ENCODE measurements around the gene MAP3K20.

MAP3K20 gene

DNA sequence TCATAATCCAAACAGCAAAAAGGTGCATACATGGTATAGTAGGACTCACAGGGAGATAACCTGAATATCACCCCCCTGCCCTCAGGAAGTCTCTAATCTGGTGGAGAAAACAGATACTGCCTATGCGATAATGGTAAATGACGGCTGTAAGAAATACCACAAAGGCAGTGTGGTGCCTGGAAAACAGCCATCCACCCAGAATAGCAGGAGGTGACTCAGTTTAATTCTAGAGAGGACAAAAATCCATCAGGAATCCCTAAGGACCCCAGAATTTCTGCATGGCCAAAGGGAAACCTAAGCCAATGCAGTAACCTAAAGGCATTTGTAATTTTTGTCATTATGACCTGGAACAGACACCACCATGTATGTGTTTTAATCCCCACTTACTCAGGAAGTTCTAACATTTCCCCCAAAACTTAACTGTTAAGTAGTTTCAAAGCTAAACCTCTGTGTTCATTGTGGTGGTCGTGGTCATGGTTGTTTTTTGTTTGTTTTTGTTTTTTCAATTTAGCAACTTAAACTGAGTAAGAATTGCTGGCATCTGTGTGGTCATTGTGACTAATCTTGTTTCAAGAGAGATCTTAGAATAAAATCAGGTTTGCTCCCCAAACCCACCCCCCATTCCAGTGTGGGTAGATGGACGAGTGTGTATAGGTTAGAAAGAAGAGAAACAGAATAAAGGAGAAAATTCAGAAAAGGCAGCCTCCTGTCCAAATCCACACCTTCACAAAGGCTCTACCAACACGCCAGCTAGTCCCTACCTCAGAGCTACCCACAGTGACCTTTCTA is 157.5 kb downstream of the MAP3K20 start:
- Histone ChIP-seq H3K79me2 (ENCODE audit: insufficient read depth, low read length) (no peaks in the 10 kb centered on the region), H3K9me3 (ENCODE audit: insufficient read depth, low read length, severe bottlenecking) (no peaks in the 10 kb centered on the region), H3K27me3 (ENCODE audit: insufficient read depth, low read length, poor library complexity) (no peaks in the 10 kb centered on the region), H3K36me3 (ENCODE audit: insufficient read depth, low read length) (peaks cover 23% of the 10 kb centered on the region), H3K4me3 (ENCODE audit: low read depth in 1 of 2, low read length in 2 of 2) (no peak overlapping the region), H3K9ac (ENCODE audit: low read depth, low read length) (no peak overlapping the region), H4K20me1 (ENCODE audit: insufficient read depth, low read length) (no peaks in the 10 kb centered on the region), H3K4me2 (ENCODE audit: insufficient read depth, low read length) (no peak overlapping the region), H3K27ac (ENCODE audit: low read length) (no peak overlapping the region), H3K4me1 (ENCODE audit: insufficient read depth, low read length) (no peaks in the 10 kb centered on the region), H2AFZ (ENCODE audit: low read depth, low read length) (no peak overlapping the region)
- DNase-seq = no peak
- ATAC-seq (ENCODE audit: insufficient read depth, low read depth) = no peak
- no peak for TF ChIP-seq EZH2 (IDR thresholded peaks at IDR 0.05; ENCODE audit: borderline replicate concordance, low read depth, low read length, severe bottlenecking)
- TF ChIP-seq, protein P1, sequence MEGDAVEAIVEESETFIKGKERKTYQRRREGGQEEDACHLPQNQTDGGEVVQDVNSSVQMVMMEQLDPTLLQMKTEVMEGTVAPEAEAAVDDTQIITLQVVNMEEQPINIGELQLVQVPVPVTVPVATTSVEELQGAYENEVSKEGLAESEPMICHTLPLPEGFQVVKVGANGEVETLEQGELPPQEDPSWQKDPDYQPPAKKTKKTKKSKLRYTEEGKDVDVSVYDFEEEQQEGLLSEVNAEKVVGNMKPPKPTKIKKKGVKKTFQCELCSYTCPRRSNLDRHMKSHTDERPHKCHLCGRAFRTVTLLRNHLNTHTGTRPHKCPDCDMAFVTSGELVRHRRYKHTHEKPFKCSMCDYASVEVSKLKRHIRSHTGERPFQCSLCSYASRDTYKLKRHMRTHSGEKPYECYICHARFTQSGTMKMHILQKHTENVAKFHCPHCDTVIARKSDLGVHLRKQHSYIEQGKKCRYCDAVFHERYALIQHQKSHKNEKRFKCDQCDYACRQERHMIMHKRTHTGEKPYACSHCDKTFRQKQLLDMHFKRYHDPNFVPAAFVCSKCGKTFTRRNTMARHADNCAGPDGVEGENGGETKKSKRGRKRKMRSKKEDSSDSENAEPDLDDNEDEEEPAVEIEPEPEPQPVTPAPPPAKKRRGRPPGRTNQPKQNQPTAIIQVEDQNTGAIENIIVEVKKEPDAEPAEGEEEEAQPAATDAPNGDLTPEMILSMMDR (IDR thresholded peaks at IDR 0.05; ENCODE audit: borderline replicate concordance, extremely low read depth, low read length, poor library complexity, severe bottlenecking) = no peak

DNA sequence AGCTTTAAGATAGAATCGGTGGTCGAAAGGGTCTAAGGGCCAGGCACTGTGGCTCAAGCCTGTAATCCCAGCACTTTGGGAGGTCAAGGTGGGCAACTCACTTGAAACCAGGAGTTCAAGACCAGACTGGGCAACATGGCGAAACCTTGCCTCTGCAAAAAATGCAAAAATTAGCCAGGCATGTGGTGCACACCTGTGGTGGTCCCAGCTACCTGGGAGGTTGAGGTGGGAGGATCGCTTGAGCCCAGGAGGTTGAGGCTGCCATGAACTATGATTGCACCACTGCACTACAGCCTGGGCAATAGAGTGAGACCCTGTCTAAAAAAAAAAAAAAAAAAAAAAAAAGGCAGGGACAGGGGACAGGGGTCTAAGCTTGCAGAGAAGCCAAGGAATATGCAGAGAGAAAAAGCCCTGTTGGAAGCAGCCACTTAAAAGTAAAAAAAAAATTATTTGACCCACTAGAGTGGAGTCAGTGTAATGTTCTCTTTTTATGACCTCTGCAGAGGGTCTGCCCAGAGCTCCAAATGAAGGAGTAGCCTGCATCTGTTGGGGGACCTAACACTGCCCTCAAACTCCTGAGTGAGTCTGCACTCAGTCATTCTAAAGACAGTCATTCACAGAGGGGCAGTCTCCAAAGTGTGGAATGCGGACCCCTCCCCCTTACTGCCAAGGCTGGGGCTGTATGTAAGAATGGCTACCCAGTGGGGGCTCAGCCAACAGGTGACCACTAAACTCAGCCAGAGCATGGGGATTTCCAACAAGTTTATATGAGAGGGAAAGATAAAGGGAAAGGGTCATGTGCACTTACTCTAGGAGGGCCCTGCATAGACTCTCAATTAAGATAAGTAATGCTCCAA is 160.5 kb downstream of the MAP3K20 start:
- ATAC-seq (ENCODE audit: insufficient read depth, low read depth) = no peak
- Histone ChIP-seq H3K27ac (ENCODE audit: low read length) (no peak overlapping the region), H3K4me3 (ENCODE audit: low read depth in 1 of 2, low read length in 2 of 2) (no peak overlapping the region), H3K27me3 (ENCODE audit: insufficient read depth, low read length, poor library complexity) (no peaks in the 10 kb centered on the region), H4K20me1 (ENCODE audit: insufficient read depth, low read length) (no peaks in the 10 kb centered on the region), H3K79me2 (ENCODE audit: insufficient read depth, low read length) (no peaks in the 10 kb centered on the region), H2AFZ (ENCODE audit: low read depth, low read length) (no peak overlapping the region), H3K4me2 (ENCODE audit: insufficient read depth, low read length) (no peak overlapping the region), H3K4me1 (ENCODE audit: insufficient read depth, low read length) (no peaks in the 10 kb centered on the region), H3K9me3 (ENCODE audit: insufficient read depth, low read length, severe bottlenecking) (no peaks in the 10 kb centered on the region), H3K9ac (ENCODE audit: low read depth, low read length) (no peak overlapping the region), H3K36me3 (ENCODE audit: insufficient read depth, low read length) (peaks cover 31% of the 10 kb centered on the region)
- no peak for TF ChIP-seq EZH2 (IDR thresholded peaks at IDR 0.05; ENCODE audit: borderline replicate concordance, low read depth, low read length, severe bottlenecking)
- TF ChIP-seq, protein P1 (IDR thresholded peaks at IDR 0.05; ENCODE audit: borderline replicate concordance, extremely low read depth, low read length, poor library complexity, severe bottlenecking) = no peak
- DNase-seq = no peak

DNA sequence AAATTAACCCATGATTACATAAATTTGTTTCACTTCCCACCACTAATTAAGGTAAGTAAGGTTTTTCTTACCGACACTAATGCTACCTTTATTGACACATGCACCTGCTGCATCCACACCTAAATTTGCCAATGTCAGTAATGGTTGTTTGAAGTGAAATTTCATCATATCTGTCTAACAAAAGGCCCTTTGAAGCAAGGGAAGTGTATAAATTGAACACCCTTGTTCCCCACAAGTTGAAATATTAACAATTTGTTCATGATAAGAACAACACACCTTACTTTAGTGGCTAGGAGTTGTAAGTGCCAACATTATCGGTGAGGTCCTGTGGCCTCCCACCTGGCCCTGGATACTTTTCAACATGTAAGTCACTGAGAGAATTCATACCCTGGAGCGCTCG is 162.7 kb downstream of the MAP3K20 start:
- Histone ChIP-seq H3K9me3 (ENCODE audit: insufficient read depth, low read length, severe bottlenecking) (no peaks in the 10 kb centered on the region), H3K36me3 (ENCODE audit: insufficient read depth, low read length) (peaks cover 17% of the 10 kb centered on the region; the same call in 1 of the 2 replicates), H3K9ac (ENCODE audit: low read depth, low read length) (no peak overlapping the region), H3K27ac (ENCODE audit: low read length) (no peak overlapping the region), H3K79me2 (ENCODE audit: insufficient read depth, low read length) (no peaks in the 10 kb centered on the region), H3K4me2 (ENCODE audit: insufficient read depth, low read length) (no peak overlapping the region), H2AFZ (ENCODE audit: low read depth, low read length) (no peak overlapping the region), H4K20me1 (ENCODE audit: insufficient read depth, low read length) (no peaks in the 10 kb centered on the region), H3K27me3 (ENCODE audit: insufficient read depth, low read length, poor library complexity) (no peaks in the 10 kb centered on the region), H3K4me3 (ENCODE audit: low read depth in 1 of 2, low read length in 2 of 2) (no peak overlapping the region), H3K4me1 (ENCODE audit: insufficient read depth, low read length) (no peaks in the 10 kb centered on the region)
- ATAC-seq (ENCODE audit: insufficient read depth, low read depth) (no peak), DNase-seq (no peak)
- TF ChIP-seq, protein P1 (IDR thresholded peaks at IDR 0.05; ENCODE audit: borderline replicate concordance, extremely low read depth, low read length, poor library complexity, severe bottlenecking) = no peak
- no peak for TF ChIP-seq EZH2 (IDR thresholded peaks at IDR 0.05; ENCODE audit: borderline replicate concordance, low read depth, low read length, severe bottlenecking)

Measured in DND-41 (cell line).